Ishikawa (cell line): ENCODE measurements around the gene SCAND1.

Experiments used
- CREB1 ChIP-seq: IDR thresholded peaks from 2 replicates; pipeline ENCODE4 v1.6.1; 2012; ENCODE audit warnings: low read depth
- RAD21 ChIP-seq: IDR thresholded peaks from 2 replicates; pipeline ENCODE4 v1.6.1; 2012; ENCODE audit warnings: low read depth
- REST ChIP-seq: IDR thresholded peaks from 2 replicates; pipeline ENCODE4 v1.6.1; 2012; ENCODE audit warnings: low read depth, mild to moderate bottlenecking
- TCF12 ChIP-seq: IDR thresholded peaks from 2 replicates; pipeline ENCODE4 v1.6.1; 2012; ENCODE audit warnings: low read depth
- YY1 ChIP-seq: IDR thresholded peaks from 2 replicates; pipeline ENCODE4 v1.6.1; 2012; ENCODE audit warnings: low read depth

GRCh38 chr20:35971981-35972380 is 17.7 kb upstream of the SCAND1 start:
- TF ChIP-seq CREB1 (no peak), REST (no peak), RAD21 (no peak), TCF12 (no peak), YY1 (no peak)
